ENCODE measurements around the gene BTN2A1. TPM values are rescaled to one million over a fixed set of nuclear protein-coding genes. Genes with fewer than 3 reads are reported as not detected.
A peak's percentile ranks its signal among the peaks of the same experiment; 100 is the strongest.
"Not testable (repeated sequence)": the region's sequence is repeated elsewhere in the genome, so short reads cannot be mapped to it uniquely, and the experiment has no call there.

The BTN2A1 gene
- total RNA-seq, 4 donors from 2014 or later, result 14.7 to 23.9 (median 18.2) TPM

DNA sequence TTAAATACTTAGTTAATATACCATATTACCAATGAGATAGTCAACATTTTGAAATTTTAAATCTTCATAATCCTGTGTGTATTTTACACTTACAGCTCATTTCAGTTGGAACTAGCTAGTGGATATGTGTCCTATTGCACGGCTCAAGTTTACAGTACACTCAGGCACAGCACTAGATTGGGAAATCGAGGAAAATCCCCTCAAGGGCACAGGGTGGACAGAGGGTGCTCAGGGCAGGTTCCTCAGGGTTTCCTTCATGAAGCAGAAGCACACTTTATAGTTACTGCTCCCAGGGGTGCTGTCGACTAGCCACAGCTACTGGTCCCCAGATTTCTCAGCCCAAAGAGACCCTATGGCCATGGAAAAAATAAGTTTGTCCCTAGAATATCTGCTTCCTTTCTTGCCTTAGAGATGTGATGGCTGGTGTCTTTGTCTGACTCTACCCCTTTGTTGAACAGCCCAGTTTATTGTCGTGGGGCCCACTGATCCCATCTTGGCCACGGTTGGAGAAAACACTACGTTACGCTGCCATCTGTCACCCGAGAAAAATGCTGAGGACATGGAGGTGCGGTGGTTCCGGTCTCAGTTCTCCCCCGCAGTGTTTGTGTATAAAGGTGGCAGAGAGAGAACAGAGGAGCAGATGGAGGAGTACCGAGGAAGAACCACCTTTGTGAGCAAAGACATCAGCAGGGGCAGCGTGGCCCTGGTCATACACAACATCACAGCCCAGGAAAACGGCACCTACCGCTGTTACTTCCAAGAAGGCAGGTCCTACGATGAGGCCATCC lies 1.5 kb downstream of the BTN2A1 start:
- TF ChIP-seq POLR2A (IDR thresholded peaks at IDR 0.05) (no peak), EP300 (IDR thresholded peaks at IDR 0.05) (no peak), POLR2AphosphoS5 (IDR thresholded peaks at IDR 0.05) (no peak)
- TF ChIP-seq, protein P1, sequence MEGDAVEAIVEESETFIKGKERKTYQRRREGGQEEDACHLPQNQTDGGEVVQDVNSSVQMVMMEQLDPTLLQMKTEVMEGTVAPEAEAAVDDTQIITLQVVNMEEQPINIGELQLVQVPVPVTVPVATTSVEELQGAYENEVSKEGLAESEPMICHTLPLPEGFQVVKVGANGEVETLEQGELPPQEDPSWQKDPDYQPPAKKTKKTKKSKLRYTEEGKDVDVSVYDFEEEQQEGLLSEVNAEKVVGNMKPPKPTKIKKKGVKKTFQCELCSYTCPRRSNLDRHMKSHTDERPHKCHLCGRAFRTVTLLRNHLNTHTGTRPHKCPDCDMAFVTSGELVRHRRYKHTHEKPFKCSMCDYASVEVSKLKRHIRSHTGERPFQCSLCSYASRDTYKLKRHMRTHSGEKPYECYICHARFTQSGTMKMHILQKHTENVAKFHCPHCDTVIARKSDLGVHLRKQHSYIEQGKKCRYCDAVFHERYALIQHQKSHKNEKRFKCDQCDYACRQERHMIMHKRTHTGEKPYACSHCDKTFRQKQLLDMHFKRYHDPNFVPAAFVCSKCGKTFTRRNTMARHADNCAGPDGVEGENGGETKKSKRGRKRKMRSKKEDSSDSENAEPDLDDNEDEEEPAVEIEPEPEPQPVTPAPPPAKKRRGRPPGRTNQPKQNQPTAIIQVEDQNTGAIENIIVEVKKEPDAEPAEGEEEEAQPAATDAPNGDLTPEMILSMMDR (IDR thresholded peaks at IDR 0.05), result no peak
- H3K27me3 ChIP-seq, result no peaks in the 10 kb centered on the region
- peak overlapping the region in 1 of 2 donors; percentile 86 for H3K4me3 ChIP-seq
- ATAC-seq, result no peak
- H3K4me1 ChIP-seq, result peaks cover 9 to 68% (median 27%) of the 10 kb centered on the region in 3 donors
- peaks cover 1 to 50% of the 10 kb centered on the region in 2 donors for H3K36me3 ChIP-seq
- H3K27ac ChIP-seq, result no peak overlapping the region
- WGBS, 2 donors (ENCODE audit: low coverage in 1 of 2), result 46 to 79% methylated on average over 9 to 14 of the region's 16 CpGs
- H3K9me3 ChIP-seq, result no peaks in the 10 kb centered on the region

DNA sequence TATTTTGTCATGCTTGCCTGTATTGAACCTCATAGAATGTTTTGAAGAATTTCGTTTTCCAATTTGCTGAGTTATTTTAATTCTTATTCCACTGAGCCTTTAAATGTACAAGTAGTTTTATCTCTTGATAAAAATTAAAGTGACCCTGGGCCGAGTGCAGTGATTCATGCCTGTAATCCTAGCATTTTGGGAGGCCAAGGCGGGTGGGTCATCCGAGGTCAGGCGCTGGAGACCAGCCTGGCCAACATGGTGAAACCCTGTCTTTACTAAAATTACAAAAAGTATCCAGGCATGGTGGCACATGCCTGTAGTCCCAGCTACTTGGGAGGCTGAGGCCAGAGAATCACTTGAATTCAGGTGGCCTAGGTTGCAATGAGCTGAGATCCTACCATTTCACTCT lies 3.6 kb downstream of the BTN2A1 start:
- peaks cover 16 to 72% of the 10 kb centered on the region in 2 donors for H3K36me3 ChIP-seq
- H3K27me3 ChIP-seq, H3K27ac ChIP-seq, ATAC-seq, H3K9me3 ChIP-seq, H3K4me3 ChIP-seq: not testable (repeated sequence)
- H3K4me1 ChIP-seq, result peaks cover 9 to 67% (median 27%) of the 10 kb centered on the region in 3 donors
- 22 to 72% methylated on average over 2 to 5 of the region's 5 CpGs for WGBS, 2 donors (ENCODE audit: low coverage in 1 of 2)

DNA sequence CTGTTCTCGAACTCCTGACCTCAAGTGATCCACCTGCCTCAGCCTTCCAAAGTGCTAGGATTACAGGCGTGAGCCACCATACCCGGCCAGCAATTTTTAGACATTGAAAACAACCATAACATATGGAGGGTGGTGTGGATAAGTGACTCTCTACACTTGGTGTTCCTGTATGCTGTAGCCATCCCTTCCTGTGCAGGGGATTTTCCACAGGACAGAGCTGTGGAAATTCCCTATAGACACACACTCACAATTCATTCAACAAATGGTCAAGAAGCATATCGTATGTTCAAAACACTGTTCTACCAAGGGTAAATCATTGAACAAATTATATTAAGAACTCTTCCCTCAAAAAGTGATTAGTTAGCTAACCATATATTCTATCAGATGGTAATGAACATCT lies 6.3 kb downstream of the BTN2A1 start:
- no peak overlapping the region for H3K27ac ChIP-seq
- TF ChIP-seq, protein P1 (IDR thresholded peaks at IDR 0.05), result no peak
- TF ChIP-seq POLR2A (IDR thresholded peaks at IDR 0.05) (no peak), POLR2AphosphoS5 (IDR thresholded peaks at IDR 0.05) (no peak), EP300 (IDR thresholded peaks at IDR 0.05) (no peak)
- peaks cover 19 to 98% of the 10 kb centered on the region in 2 donors for H3K36me3 ChIP-seq
- 85 to 90% methylated on average over 3 to 4 of the region's 4 CpGs for WGBS, 2 donors (ENCODE audit: low coverage in 1 of 2)
- H3K27me3 ChIP-seq, result no peaks in the 10 kb centered on the region
- H3K4me1 ChIP-seq, result peaks cover 8 to 50% (median 23%) of the 10 kb centered on the region in 3 donors
- H3K4me3 ChIP-seq, result no peak overlapping the region
- no peaks in the 10 kb centered on the region for H3K9me3 ChIP-seq
- ATAC-seq, result no peak

DNA sequence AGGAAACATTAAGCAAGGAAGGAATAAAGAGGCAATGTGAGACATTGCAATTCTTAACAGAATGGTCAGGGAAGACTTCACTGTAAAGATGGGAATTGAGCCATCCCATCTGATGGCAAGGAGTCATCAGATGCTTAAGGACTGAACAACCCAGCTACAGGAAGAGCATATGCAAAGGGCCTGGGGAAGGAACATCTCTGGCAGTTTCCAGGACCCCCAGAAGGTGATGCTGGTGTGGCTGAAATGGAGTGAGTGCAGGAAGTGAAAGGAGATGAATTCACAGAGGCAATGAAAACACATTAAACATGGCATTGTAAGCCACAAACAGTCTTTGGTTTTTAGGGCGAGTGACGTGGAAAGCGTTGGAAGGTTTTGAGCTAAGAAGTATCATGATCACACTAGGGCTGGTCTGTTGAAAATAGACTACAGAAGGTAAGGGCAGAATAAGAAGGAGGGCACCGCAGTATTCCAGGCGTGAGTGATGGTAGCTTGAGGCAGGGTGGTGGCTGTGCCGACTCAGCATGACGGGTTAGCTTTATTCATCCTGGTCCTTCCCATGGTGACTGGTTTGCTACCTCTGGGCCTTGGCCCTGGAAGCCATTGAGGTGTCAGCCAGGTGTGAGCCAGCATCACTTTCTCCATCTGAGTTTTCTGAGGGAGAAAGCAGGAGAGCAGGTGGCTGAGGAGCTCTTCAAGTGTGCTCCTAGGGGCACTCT lies 6.8 kb downstream of the BTN2A1 start:
- ATAC-seq, result no peak
- no peak overlapping the region for H3K4me3 ChIP-seq
- no peak overlapping the region for H3K27ac ChIP-seq
- 82 to 97% methylated on average over 6 to 7 of the region's 7 CpGs for WGBS, 2 donors (ENCODE audit: low coverage in 1 of 2)
- H3K4me1 ChIP-seq, result peaks cover 5 to 45% (median 18%) of the 10 kb centered on the region in 3 donors
- H3K9me3 ChIP-seq, result no peaks in the 10 kb centered on the region
- TF ChIP-seq POLR2A (IDR thresholded peaks at IDR 0.05) (no peak), POLR2AphosphoS5 (IDR thresholded peaks at IDR 0.05) (no peak), EP300 (IDR thresholded peaks at IDR 0.05) (no peak)
- TF ChIP-seq, protein P1 (IDR thresholded peaks at IDR 0.05), result no peak
- H3K27me3 ChIP-seq, result no peaks in the 10 kb centered on the region
- peaks cover 19 to 97% of the 10 kb centered on the region in 2 donors for H3K36me3 ChIP-seq

DNA sequence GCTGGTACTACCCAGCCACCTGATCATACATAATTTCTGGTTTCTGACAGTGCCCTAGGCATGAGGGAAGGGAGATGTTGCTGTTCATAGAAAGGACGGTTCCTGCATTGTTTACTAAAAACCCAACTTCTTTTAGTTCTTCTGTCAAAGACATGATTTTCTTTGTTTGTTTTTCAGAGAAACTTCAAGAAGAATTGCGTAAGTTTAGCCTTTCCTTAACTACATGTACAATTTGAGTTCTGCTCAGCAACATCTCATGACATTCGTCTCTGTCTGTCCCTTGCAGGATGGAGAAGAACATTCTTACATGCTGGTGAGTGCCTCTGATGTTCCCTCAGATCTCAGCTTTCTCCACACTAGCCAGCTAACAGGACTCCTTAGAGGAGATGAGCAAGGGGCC lies 8.0 kb downstream of the BTN2A1 start:
- WGBS, 2 donors (ENCODE audit: low coverage in 1 of 2), result 86 to 88% methylated on average over 3 of the region's 3 CpGs
- ATAC-seq, result no peak
- Histone ChIP-seq H3K27ac (no peak overlapping the region), H3K9me3 (no peaks in the 10 kb centered on the region), H3K27me3 (no peaks in the 10 kb centered on the region), H3K4me1 (peaks cover 4 to 33% (median 8%) of the 10 kb centered on the region in 3 donors), H3K36me3 (peaks cover 19 to 96% of the 10 kb centered on the region in 2 donors), H3K4me3 (no peak overlapping the region)
- TF ChIP-seq POLR2A (IDR thresholded peaks at IDR 0.05) (no peak), EP300 (IDR thresholded peaks at IDR 0.05) (no peak), POLR2AphosphoS5 (IDR thresholded peaks at IDR 0.05) (no peak)
- TF ChIP-seq, protein P1 (IDR thresholded peaks at IDR 0.05), result no peak

Measured in gastroesophageal sphincter (tissue), 4 donors.